Activated CD8-positive, alpha-beta T cell treated with anti-CD3 and anti-CD28 coated beads for 36 hours (primary cell): ENCODE data around the gene PON1. TPM values are rescaled to one million over a fixed set of nuclear protein-coding genes. Genes with fewer than 3 reads are reported as not detected.

Experiments used
- ATAC-seq: fragments of 200-7000 bp; cut with Tn5 transposase; one replicate; pipeline ENCODE4 v1.10.0; 2021; ENCODE audit warnings: mild to moderate bottlenecking, moderate library complexity
- CTCF ChIA-PET: fragments of 350-600 bp; sonication (Branson Sonifier 250); formaldehyde crosslinking; loops from one replicate; lab custom pipeline; 2021; ENCODE audit warnings: antibody characterized with exemption; lab: Charles Lee
- POLR2A ChIA-PET: fragments of 350-600 bp; sonication (Branson Sonifier 250); formaldehyde crosslinking; loops from one replicate; lab custom pipeline; 2021; ENCODE audit warnings: antibody characterized with exemption; lab: Charles Lee
- DNase-seq: peaks from one replicate; pipeline ENCODE4 v3.0.0-alpha.2; 2020
- H3K27ac Mint-ChIP-seq: one replicate; pipeline ENCODE4 v1.8.0; 2021; ENCODE audit warnings: mild to moderate bottlenecking, mixed read lengths
- H3K27me3 Mint-ChIP-seq: one replicate; pipeline ENCODE4 v1.8.0; 2021; ENCODE audit warnings: mixed read lengths
- H3K36me3 Mint-ChIP-seq: one replicate; pipeline ENCODE4 v1.8.0; 2021; ENCODE audit warnings: low read depth, mixed read lengths
- H3K4me1 Mint-ChIP-seq: one replicate; pipeline ENCODE4 v1.8.0; 2021; ENCODE audit warnings: low read depth, mixed read lengths
- H3K4me3 Mint-ChIP-seq: one replicate; pipeline ENCODE4 v1.8.0; 2021; ENCODE audit warnings: mild to moderate bottlenecking, moderate library complexity, mixed read lengths
- H3K9me3 Mint-ChIP-seq: one replicate; pipeline ENCODE4 v1.8.0; 2021; ENCODE audit warnings: mixed read lengths
- intact Hi-C: fragments of 100-400 bp; cut with micrococcal nuclease; formaldehyde crosslinking; loops from one replicate; pipeline ENCODE4 v1.10.0; 2022
- total RNA-seq, 2 experiments: library from RNA; stranded (reverse); gene quantifications; one replicate each; pipeline ENCODE4 v1.2.3, GENCODE V29; 2021
- TF ChIP-seq, protein P1 (sequence below): fragments of 200-600 bp; IDR thresholded peaks from one replicate; pipeline ENCODE4 v1.8.0; 2022; ENCODE audit warnings: antibody characterized with exemption, mild to moderate bottlenecking

The PON1 gene
- not detected for total RNA-seq

DNA sequence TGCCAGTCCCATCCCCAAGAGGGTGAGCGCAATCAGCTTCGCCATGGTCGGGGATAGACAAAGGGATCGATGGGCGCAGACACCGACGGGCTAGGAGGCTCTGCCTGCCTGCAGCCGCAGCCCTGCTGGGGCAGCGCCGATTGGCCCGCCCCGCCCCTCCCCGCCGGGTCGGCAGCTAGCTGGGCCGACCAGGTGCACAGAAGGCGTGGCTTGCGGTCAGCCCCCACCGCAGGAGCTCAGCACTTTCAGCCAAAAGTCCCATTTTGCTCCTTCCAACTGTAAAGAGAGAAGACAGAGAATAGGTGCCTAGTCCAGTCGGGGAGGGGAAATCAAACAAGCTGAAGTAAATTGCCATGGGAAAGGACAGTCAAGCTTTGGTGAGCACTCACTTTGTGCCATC is at the start of gene PON1:
PON1 (minus strand) TSS at position 102 of the 400 bp plus-strand sequence; CDS start at position 45, 57 bp downstream.
- Mint-ChIP-seq H3K36me3 (no peaks in the 10 kb centered on the region), H3K27ac (no peak within 1 kb of the TSS), H3K4me1 (peaks cover 3% of the 10 kb centered on the region), H3K9me3 (no peaks in the 10 kb centered on the region), H3K27me3 (peaks cover 12% of the 10 kb centered on the region), H3K4me3 (no peak within 1 kb of the TSS)
- ChIA-PET CTCF (no interaction called here), POLR2A (no interaction called here)
- no peak for ATAC-seq
- TF ChIP-seq, protein P1, sequence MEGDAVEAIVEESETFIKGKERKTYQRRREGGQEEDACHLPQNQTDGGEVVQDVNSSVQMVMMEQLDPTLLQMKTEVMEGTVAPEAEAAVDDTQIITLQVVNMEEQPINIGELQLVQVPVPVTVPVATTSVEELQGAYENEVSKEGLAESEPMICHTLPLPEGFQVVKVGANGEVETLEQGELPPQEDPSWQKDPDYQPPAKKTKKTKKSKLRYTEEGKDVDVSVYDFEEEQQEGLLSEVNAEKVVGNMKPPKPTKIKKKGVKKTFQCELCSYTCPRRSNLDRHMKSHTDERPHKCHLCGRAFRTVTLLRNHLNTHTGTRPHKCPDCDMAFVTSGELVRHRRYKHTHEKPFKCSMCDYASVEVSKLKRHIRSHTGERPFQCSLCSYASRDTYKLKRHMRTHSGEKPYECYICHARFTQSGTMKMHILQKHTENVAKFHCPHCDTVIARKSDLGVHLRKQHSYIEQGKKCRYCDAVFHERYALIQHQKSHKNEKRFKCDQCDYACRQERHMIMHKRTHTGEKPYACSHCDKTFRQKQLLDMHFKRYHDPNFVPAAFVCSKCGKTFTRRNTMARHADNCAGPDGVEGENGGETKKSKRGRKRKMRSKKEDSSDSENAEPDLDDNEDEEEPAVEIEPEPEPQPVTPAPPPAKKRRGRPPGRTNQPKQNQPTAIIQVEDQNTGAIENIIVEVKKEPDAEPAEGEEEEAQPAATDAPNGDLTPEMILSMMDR, result no peak
- intact Hi-C loops, result no loop called here
- peak; percentile 6 for DNase-seq

DNA sequence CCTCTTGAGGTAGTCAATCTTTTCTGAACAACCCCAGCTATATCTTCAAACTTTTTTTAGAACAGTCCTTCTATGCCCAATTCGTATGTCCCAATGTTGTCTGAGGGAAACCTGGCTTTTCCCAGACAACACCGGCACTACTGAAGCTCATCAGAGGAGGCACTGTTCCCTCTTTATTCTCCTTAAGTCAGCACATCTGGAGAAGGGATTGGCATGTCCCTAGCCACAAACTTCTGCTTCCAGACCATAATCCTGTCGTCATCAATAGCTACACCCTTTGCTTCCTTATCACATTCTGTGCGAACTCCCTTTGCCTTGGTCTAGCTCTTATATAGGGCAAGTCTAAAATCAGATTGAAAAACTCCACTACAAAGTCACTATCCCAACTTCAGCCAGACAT is 49.0 kb upstream of the PON1 start:
- H3K4me3 Mint-ChIP-seq, result no peak overlapping the region
- TF ChIP-seq, protein P1, result no peak
- no peaks in the 10 kb centered on the region for H3K9me3 Mint-ChIP-seq
- POLR2A ChIA-PET, result interaction anchor here (1.3 kb wide), 1 partner anchor 46 kb away, joined by 3 read pairs; no protein-coding TSS in a partner anchor
- no peaks in the 10 kb centered on the region for H3K4me1 Mint-ChIP-seq
- CTCF ChIA-PET, result no interaction called here
- H3K27ac Mint-ChIP-seq, result no peak overlapping the region
- ATAC-seq (no peak), DNase-seq (no peak)
- peaks cover 8% of the 10 kb centered on the region for H3K27me3 Mint-ChIP-seq
- intact Hi-C loops, result no loop called here
- no peaks in the 10 kb centered on the region for H3K36me3 Mint-ChIP-seq

DNA sequence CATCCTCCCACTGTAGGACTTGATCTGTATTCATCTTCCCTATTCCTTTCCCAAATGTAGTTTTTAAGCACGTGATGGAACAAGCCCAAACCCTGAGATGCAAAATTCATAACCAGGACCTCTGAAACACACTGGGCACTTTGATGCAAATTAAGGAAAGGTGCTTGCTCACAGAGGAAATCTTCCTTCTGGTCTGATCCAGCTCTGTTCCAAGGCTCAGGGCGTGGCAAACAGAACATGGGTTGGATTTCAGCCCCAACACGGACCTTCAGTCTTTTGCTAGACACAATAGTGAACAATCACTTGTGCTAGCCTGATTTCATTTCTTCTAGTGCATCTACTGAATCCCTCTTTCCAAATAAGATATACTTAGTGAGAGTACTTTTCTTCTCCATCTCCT is 43.9 kb upstream of the PON1 start:
- POLR2A ChIA-PET, result no interaction called here
- H3K27ac Mint-ChIP-seq, result no peak overlapping the region
- ATAC-seq, result no peak
- CTCF ChIA-PET, result interaction anchor here (1.4 kb wide), 1 partner anchor 10 kb away, joined by 3 read pairs; no protein-coding TSS in a partner anchor
- no peak for DNase-seq
- no peaks in the 10 kb centered on the region for H3K9me3 Mint-ChIP-seq
- intact Hi-C loops, result no loop called here
- no peaks in the 10 kb centered on the region for H3K4me1 Mint-ChIP-seq
- H3K36me3 Mint-ChIP-seq, result no peaks in the 10 kb centered on the region
- TF ChIP-seq, protein P1, result no peak
- H3K27me3 Mint-ChIP-seq, result peaks cover 4% of the 10 kb centered on the region
- no peak overlapping the region for H3K4me3 Mint-ChIP-seq

DNA sequence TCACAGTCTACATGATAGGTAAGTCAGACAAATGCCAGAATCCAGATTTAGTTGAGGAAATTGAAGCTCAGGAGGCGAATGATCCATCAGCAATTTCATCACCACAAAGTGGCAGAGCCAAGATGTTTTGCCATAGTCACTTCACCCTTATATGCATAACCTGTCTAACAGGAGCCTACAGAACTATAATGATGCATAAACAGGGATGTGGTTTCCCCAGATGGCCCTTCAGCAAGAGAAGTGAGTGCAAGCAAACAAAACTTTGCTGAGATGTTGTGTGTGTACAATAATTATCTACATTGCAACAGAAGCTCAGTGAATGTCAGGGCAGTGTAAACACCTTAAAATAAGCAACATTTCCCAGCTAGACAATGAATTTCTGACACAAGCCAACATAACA is 43.3 kb upstream of the PON1 start:
- ChIA-PET CTCF (interaction anchor here (1.4 kb wide), 1 partner anchor 11 kb away, joined by 3 read pairs; no protein-coding TSS in a partner anchor), POLR2A (no interaction called here)
- no peak for ATAC-seq
- no peak for DNase-seq
- H3K27ac Mint-ChIP-seq, result no peak overlapping the region
- peaks cover 4% of the 10 kb centered on the region for H3K27me3 Mint-ChIP-seq
- H3K36me3 Mint-ChIP-seq, result no peaks in the 10 kb centered on the region
- TF ChIP-seq, protein P1, result no peak
- intact Hi-C loops, result no loop called here
- no peak overlapping the region for H3K4me3 Mint-ChIP-seq
- no peaks in the 10 kb centered on the region for H3K9me3 Mint-ChIP-seq
- no peaks in the 10 kb centered on the region for H3K4me1 Mint-ChIP-seq

DNA sequence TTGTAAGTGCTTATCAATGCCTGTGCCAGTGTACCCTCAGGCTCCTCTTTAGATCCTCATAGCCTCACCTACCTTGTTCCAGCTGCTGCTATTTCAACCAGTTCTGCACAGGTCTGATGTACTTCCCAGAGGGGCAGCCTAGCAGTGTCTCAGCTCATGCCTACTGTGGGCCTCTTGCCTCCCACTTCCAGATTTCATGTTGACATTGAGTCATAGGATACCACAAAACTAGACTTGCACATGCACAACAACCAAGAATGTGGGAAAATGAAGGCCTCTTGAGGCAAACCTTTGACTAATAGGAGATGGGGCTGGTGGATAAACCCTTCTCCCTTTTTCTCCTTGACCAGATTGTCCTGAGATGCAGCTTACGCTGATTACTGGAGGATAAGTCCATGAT is 40.8 kb upstream of the PON1 start:
- no peaks in the 10 kb centered on the region for H3K9me3 Mint-ChIP-seq

More for the DNA sequence above, 40.8 kb upstream of the PON1 start:
- peaks cover 4% of the 10 kb centered on the region for H3K27me3 Mint-ChIP-seq
- ChIA-PET CTCF (no interaction called here), POLR2A (no interaction called here)
- no peaks in the 10 kb centered on the region for H3K36me3 Mint-ChIP-seq
- TF ChIP-seq, protein P1, result no peak
- no peak overlapping the region for H3K27ac Mint-ChIP-seq
- intact Hi-C loops, result no loop called here
- ATAC-seq, result no peak
- no peaks in the 10 kb centered on the region for H3K4me1 Mint-ChIP-seq
- H3K4me3 Mint-ChIP-seq, result no peak overlapping the region
- no peak for DNase-seq
